Measurements from ENCODE around the gene NCR3LG1. TPM values are rescaled to one million over a fixed set of nuclear protein-coding genes. Genes with fewer than 3 reads are reported as not detected.

Gene NCR3LG1
- total and polyA plus RNA-seq, 8 donors = under 0.01 to 13.6 (median 4.1) TPM; not detected in 1

DNA sequence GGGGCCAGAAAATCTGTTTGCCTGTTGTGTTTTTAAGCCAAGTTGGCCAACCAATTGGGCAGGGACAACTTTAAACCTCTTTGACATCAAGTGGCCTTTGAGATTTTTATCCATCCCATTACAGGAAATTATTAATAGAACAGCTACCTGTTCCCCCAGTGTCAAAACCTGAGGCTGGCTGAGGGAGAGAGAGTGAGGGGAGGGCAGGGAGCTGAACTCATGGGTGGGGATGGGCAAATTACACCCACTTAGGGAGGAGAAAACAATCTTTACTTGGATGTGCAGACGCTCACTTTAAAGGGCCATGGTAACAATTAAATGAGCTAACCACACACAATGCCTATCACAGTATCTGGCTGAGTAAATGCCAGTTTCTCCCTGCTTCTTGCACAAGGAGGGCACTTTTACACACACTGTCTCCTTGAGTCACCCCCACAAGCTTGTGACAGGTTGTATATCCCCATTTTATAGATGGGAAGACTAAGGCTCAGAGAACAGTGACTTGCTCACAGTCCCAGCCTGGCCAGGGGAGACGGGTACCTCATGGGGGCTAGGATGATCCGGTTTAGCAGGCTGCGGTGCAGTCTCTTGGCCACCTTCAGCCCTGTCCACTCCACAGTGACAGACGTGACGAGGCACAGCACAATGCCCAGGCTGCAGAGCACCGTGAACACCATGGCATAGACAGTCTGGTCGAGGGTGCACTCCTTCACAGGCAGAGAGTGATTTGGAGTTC is 54.6 kb downstream of the NCR3LG1 start:
- Histone ChIP-seq H3K27ac (peak overlapping the region; percentile 73 to 89 (median 81)), H3K9me3 (no peaks in the 10 kb centered on the region), H3K4me1 (peaks cover 15 to 39% (median 28%) of the 10 kb centered on the region in 4 donors), H3K4me3 (no peak overlapping the region), H3K36me3 (no peaks in the 10 kb centered on the region), H3K27me3 (no peaks in the 10 kb centered on the region)
- peak in 1 of 2 donors; percentile 61 for DNase-seq
- 84 to 90% (median 86%) methylated on average over 6 to 8 of the region's 8 CpGs for WGBS, 5 donors
- TF ChIP-seq CTCF (IDR thresholded peaks at IDR 0.05) = no peak
- TF ChIP-seq EP300 (IDR thresholded peaks at IDR 0.05) = no peak
- TF ChIP-seq POLR2A (IDR thresholded peaks at IDR 0.05) = no peak
- no peak for TF ChIP-seq POLR2AphosphoS5 (IDR thresholded peaks at IDR 0.05)
- intact Hi-C loops (cut with DNase I; ENCODE audit: low total_unique reads) = no loop called here

- Histone ChIP-seq H3K36me3 (no peaks in the 10 kb centered on the region), H3K27me3 (no peaks in the 10 kb centered on the region), H3K4me3 (no peak overlapping the region), H3K27ac (peak overlapping the region; percentile 73 to 89 (median 81)), H3K4me1 (peaks cover 20 to 43% (median 29%) of the 10 kb centered on the region in 4 donors), H3K9me3 (no peaks in the 10 kb centered on the region)
- no peak for TF ChIP-seq POLR2A (IDR thresholded peaks at IDR 0.05)
- TF ChIP-seq POLR2AphosphoS5 (IDR thresholded peaks at IDR 0.05) = no peak
- TF ChIP-seq EP300 (IDR thresholded peaks at IDR 0.05) = no peak
- TF ChIP-seq CTCF (IDR thresholded peaks at IDR 0.05) = no peak
- WGBS, 5 donors = 87 to 94% (median 91%) methylated on average over 10 to 13 of the region's 13 CpGs
- no peak for DNase-seq
- intact Hi-C loops (cut with DNase I; ENCODE audit: low total_unique reads) = no loop called here
These were observed 55.2 kb downstream of the NCR3LG1 start for GRCh38 chr11:17406818-17407149.

- no peak overlapping the region for H3K4me3 ChIP-seq
- TF ChIP-seq EP300 (IDR thresholded peaks at IDR 0.05) = no peak
- no peak for TF ChIP-seq CTCF (IDR thresholded peaks at IDR 0.05)
- no peak for TF ChIP-seq POLR2A (IDR thresholded peaks at IDR 0.05)
- TF ChIP-seq POLR2AphosphoS5 (IDR thresholded peaks at IDR 0.05) = no peak
- no peaks in the 10 kb centered on the region for H3K36me3 ChIP-seq
- intact Hi-C loops (cut with DNase I; ENCODE audit: low total_unique reads) = no loop called here
- WGBS, 5 donors = 77 to 93% (median 89%) methylated on average over 2 of the region's 2 CpGs
- H3K4me1 ChIP-seq = peaks cover 26 to 49% (median 32%) of the 10 kb centered on the region in 4 donors
- no peak for DNase-seq
- H3K27me3 ChIP-seq = no peaks in the 10 kb centered on the region
- H3K9me3 ChIP-seq = no peaks in the 10 kb centered on the region
- H3K27ac ChIP-seq = peak overlapping the region in 3 of 5 donors; percentile 0 to 89 (median 85)
These were observed 56.0 kb downstream of the NCR3LG1 start for GRCh38 chr11:17407575-17407974.

DNA sequence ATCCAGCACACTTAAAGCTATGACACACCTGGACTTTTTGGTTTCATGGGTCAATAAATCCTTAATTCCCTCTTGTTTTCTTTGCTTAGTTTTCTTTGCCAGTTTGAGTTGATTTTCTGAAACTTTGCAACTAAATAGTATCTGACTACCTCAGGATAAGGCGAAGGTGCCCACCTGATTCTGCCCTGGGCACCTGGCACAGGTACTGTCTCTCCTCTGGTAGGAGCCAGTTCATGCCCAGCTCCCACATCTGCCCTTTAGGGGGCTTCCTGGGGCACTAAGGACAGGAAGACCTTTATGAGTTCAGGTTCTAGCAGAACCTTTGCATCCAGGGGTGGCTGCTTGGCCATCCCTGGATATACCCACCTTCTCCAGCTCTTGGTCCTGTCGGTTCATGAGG is 56.4 kb downstream of the NCR3LG1 start:
- DNase-seq = no peak
- 88 to 100% (median 93%) methylated on average over 2 of the region's 2 CpGs for WGBS, 5 donors

More for the DNA sequence above, 56.4 kb downstream of the NCR3LG1 start:
- Histone ChIP-seq H3K27ac (peak overlapping the region in 3 of 5 donors; percentile 0 to 89 (median 85)), H3K4me1 (peaks cover 29 to 53% (median 35%) of the 10 kb centered on the region in 4 donors), H3K27me3 (no peaks in the 10 kb centered on the region), H3K4me3 (no peak overlapping the region), H3K36me3 (no peaks in the 10 kb centered on the region), H3K9me3 (no peaks in the 10 kb centered on the region)
- TF ChIP-seq EP300 (IDR thresholded peaks at IDR 0.05) (no peak), POLR2AphosphoS5 (IDR thresholded peaks at IDR 0.05) (no peak), POLR2A (IDR thresholded peaks at IDR 0.05) (no peak), CTCF (IDR thresholded peaks at IDR 0.05) (no peak)
- intact Hi-C loops (cut with DNase I; ENCODE audit: low total_unique reads) = no loop called here
